Effector CD4-positive, alpha-beta T cell (primary cell): ENCODE data around the gene IVNS1ABP.
"Not testable (repeated sequence)": the region's sequence is repeated elsewhere in the genome, so short reads cannot be mapped to it uniquely, and the experiment has no call there.

Source experiments
- DNase-seq: peaks from one replicate; pipeline ENCODE4 v3.0.0-alpha.2; 2020

Gene IVNS1ABP

DNA sequence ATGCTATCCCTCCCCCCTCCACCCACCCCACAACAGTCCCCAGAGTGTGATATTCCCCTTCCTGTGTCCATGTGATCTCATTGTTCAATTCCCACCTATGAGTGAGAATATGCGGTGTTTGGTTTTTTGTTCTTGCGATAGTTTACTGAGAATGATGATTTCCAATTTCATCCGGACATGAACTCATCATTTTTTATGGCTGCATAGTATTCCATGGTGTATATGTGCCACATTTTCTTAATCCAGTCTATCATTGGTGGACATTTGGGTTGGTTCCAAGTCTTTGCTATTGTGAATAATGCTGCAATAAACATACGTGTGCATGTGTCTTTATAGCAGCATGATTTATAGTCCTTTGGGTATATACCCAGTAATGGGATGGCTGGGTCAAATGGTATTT, 65.1 kb downstream of the IVNS1ABP start:
- not testable (repeated sequence) for DNase-seq

DNA sequence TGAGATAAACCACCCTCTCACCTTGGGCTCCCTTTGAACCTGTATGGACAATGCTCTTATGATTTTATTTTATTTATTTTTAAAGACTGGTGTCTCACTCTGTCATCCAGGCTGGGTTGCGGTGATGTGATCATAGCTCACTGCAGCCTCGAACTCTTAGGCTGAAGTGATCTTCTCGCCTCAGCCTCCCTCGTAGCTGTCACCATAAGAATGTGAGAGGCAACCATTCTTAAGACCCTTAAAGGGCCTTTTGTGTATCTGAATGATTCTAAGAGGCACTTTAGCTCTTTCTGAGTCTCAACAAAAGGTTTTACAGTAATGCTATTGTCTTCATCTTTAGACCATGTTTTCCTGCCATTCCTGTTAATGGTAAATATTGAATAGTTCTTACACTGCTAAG, 67.0 kb downstream of the IVNS1ABP start:
- no peak for DNase-seq

GRCh38 chr1:185249563-185249962, 67.5 kb downstream of the IVNS1ABP start:
- no peak for DNase-seq
